GM19351 (cell line): ENCODE measurements around the gene WFIKKN1.

ENCODE experiments used
- ATAC-seq: cut with Tn5 transposase; IDR thresholded peaks from one replicate; pipeline ENCODE4 v1.9.1; 2021; ENCODE audit warnings: mild to moderate bottlenecking, moderate library complexity; ENCODE audit not compliant: unreplicated experiment

WFIKKN1 gene

DNA sequence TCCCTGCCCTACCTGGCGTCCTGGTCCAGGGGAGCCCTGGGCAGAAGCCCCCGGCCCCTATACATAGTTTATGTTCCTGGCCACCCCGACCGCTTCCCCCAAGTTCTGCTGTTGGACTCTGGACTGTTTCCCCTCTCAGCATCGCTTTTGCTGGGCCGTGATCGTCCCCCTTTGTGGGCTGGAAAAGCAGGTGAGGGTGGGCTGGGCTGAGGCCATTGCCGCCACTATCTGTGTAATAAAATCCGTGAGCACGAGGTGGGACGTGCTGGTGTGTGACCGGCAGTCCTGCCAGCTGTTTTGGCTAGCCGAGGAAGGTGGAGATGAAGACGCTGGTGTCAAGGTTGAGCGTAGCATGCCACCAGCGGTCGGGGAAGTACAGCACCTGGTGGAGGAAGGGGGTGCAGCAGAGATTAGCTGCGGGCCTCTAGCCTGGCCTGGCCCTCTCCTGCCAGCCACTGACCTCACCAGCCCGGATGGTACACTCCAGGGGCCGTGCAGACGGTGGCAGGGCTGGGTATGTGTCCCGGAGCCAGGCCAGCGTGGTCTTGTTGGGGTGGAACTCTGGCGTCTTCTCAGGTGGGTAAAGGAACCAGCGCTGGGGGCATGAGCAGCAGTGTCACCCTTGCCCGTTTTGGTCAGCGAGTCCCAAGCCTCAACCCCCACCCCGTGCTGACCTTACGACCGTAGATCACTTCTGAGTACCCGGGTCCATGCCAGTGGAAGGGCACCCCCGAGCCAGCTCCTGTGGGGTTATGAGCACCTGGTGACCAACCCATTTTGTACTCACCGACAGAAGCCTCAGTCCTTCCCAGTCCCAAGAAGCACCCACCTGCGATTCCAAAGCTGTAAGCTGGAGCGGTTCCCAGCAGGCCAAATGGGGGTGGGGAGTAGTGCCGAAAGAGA, 52.0 kb downstream of the WFIKKN1 start:
- ATAC-seq = no peak

- no peak for ATAC-seq
These were observed 52.7 kb downstream of the WFIKKN1 start for GRCh38 chr16:683396-684070.
